HG03135 (cell line): Measurements from ENCODE around the gene ATG3.

Experiments
- ATAC-seq: cut with Tn5 transposase; IDR thresholded peaks from one replicate; pipeline ENCODE4 v1.9.1; 2021; ENCODE audit warnings: mild to moderate bottlenecking, moderate library complexity; ENCODE audit not compliant: unreplicated experiment

Gene ATG3

DNA sequence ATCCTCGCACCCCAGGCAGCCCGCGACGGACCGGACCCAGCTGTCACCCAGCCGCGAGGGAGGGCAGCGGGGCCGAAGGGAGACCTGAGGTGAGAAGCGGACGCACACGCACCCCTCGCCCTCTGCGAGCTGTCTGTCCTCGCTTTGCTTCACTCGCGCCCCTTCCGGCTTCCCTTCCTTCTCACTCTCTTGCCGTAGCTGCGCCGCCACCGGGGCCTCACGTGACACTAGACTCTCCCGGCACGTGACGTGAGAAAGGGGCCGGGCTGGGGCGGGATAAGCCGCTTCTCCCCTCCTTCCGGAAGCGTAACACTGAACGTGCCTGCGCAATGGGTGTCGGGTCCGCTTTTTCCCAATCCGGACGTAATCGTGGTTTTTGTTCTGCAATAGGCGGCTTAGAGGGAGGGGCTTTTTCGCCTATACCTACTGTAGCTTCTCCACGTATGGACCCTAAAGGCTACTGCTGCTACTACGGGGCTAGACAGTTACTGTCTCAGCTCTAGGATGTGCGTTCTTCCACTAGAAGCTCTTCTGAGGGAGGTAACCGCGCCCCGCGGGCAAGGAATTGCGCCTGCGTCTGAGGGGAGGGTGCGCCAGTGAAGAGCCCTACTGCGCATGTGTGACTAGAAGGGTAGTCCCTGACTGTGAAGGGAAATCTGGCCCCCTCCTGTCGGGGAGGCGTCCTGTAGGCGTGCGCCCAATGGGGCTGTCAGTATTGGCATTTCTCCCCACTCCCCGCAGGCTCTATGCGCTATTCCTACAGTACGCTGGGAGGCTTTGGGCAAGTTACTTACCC, at the start of gene ATG3, which contains the start of gene SLC35A5:
Gene ATG3 (minus strand): TSS at position 229 of the 796 bp plus-strand sequence. CDS start 434 bp downstream, outside the sequence.
Gene SLC35A5 (plus strand): TSS at position 312 of the 796 bp plus-strand sequence. CDS start 1,359 bp downstream, outside the sequence.
- ATAC-seq = peak; percentile 82

GRCh38 chr3:112610121-112610520, 48.4 kb upstream of the ATG3 start:
- ATAC-seq = no peak

GRCh38 chr3:112607863-112608262, 46.1 kb upstream of the ATG3 start:
- ATAC-seq = no peak

DNA sequence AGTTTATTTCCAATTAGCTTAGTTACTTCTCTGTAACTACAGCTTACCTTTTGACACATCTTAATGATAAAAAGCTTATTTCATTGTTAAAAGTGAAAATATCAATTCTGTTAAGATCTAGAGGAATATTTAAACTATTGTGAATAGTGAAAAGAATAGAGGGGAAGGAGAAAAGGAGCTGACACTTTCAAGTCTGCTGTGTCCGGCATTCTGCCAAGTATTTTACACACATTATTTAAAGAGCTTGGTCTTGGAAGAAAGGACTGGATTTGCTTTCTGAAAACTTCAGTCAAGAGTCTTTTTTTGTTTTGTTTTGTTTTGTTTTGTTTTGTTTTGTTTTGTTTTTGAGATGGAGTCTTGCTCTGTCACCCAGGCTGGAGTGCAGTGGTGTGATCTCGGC, 44.3 kb upstream of the ATG3 start:
- ATAC-seq = no peak

DNA sequence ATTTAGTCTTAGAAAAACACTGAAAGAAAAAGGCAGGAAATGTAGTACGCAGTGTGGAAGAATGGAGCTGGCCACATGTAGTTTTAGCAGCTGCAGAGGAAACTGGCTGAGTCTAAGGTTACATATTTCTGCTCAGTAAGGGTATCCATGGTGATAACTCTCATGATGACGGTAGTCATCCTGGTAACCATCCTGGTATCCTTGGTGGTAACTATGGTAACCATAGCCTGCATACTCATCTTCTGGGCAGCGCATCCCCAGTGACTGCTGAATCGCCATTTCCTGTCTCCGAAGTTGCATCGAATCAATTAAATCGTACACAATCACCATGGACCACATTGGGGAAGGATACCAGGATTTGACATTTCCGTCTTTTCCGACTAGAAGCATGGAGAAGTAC, 43.5 kb upstream of the ATG3 start:
- ATAC-seq = no peak

DNA sequence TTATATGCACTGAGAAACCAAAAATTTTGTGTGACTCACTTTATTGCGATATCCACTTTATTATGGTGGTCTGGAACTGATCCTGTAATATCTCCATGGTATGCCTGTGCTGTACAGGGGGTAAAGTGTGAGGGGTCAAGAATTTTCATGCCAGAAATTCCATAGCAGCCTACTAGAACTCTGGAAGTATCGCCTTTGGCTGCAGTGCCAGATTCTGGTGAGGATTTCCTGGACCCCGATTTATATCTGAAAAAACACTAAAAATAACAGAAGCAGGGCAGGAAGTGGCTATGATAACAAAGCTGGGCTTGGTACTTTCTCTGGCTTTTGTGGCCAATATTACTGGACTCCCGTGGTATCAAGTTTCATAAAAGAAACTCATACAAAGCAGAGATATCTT, 42.8 kb upstream of the ATG3 start:
- no peak for ATAC-seq

DNA sequence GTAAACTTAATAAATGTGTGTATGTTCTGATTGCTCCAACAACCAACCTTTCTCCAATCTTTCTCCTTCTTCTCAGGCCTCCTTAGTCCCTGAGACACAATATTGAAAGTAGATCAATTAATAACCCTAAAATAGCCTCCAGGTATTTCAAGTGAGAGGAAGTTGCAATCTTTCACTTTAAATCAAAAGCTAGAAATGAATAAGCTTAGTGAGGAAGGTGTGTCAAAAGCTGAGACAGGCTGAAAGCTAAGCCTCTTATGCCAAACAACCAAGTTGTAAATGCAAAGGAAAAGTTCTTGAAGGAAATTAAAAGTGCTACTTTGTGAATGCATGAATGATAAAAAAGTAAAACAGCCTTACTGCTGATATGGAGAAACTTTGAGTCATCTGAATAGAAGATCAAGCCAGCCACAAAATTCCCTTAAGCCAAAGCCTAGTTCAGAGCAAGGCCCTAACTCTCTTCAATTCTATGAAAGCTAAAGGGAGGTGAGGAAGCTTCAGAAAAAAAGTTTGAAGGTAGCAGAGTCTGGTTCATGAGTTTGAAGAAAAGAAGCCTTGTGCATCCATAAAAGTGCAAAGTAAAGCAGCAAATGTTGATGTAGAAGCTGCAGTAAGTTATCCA, 40.6 kb upstream of the ATG3 start:
- peak; percentile 68 for ATAC-seq

DNA sequence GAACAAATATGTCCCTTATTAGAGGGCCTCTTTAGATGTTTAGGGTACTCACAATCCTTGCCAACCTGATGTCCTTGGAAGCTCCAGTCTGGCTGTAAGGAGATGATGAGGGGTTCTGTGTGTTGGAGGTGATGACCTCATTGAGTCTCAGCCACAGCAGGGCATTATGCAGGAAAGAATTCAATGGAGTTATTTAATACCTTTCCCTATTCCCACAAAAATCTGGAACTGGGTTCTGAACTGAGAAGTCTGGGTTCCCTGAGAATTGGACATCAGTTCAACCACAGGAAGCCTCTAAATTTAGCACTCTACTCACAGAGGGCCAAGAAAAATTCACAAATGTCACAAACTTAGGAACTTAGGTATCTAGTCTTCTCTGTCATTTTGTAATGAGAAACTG, 37.0 kb upstream of the ATG3 start:
- ATAC-seq = no peak

DNA sequence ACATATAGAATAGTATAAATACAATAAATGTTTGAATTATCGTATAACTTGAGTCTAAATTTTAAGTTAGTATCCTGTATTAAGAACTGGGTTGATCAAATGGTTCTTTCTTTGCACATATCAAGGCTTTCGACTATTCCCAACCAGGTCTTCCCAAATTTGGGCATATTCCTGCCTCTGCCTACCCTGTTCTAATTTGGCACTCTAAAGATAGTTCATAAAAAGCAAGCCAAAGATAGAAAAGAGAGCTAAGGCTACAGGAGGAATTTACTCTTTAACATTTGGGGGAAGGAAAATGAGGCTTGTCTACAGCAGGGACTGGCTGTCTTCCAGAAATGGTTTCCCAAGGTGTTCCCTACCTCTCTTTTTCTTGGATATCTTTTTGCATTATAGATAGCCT, 36.2 kb upstream of the ATG3 start:
- ATAC-seq = no peak

DNA sequence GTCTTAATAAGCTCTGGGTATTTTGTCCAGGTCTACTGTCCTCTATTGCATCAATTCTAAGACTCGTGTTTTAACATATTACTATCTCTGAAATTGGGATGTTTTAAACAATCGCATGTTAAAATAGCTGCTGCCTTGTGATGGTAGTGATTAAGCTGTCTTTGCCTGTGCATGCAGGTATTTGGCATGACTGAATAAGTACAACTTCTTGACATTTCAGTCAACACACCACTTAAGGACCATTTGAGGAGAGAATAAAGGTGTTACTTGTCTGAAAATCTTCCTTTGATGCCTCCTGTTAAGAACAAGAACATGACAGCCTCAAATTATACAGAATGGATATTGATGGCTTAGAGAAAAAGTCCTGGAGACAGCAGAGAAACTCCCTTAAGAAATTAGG, 33.1 kb upstream of the ATG3 start:
- no peak for ATAC-seq

DNA sequence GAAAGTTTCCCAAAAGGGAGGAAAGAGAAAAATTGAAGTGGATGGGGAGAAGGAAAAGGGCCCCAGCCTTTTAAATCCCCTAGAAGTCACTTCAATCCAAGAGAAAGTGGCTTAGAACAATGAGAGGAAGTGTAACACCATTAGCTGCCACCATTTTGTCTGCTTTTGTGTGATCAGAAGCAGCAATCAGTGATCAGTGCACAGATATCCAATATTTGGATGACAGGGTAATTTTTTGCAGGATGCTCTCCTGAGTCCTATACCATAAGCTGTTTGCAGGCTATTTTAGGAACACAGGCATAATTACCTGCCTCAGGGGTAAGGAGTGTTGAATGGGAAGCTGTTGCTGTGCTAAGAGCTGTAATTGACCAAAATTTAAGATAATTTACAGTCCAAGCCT, 31.5 kb upstream of the ATG3 start:
- ATAC-seq = no peak

- no peak for ATAC-seq
Observed at GRCh38 chr3:112587336-112587735, 25.6 kb upstream of the ATG3 start.

DNA sequence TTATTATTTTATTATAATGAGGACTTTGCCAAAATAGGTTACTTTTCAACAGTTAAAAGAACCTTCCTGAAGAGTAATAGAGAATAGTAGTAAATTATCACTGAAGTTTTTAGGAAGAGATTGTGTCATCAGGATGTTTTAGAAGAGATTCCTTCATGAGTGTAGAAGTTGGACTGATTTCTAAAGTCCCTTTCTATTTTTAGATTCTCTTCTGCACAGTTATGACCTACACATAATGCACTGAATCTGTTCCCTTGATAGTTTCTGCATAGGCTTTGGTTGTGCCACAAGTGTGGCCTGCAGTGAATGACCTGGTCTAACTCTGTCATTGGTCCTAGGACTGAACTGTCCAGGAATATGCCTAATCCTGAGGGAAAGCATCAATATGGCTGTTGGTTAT, 24.0 kb upstream of the ATG3 start:
- ATAC-seq = no peak

DNA sequence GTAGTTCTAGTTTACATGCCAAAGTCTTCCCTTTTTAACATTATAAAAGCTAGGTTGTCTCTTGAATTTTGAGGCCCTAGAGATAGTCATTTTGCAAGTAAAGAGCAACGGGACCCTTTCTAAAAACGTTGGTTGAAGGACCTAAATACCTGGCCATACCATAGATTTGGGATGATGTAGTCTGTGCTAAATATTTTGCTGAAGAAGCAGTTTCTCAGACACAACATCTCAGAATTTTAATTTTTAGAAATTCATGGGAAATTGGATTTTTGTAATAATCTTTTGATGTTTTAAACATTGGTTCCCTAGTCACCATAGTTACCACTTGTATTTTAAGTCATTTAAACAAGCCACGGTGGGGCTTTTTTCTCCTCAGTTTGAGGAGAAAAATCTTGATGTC, 21.3 kb upstream of the ATG3 start:
- ATAC-seq = no peak

DNA sequence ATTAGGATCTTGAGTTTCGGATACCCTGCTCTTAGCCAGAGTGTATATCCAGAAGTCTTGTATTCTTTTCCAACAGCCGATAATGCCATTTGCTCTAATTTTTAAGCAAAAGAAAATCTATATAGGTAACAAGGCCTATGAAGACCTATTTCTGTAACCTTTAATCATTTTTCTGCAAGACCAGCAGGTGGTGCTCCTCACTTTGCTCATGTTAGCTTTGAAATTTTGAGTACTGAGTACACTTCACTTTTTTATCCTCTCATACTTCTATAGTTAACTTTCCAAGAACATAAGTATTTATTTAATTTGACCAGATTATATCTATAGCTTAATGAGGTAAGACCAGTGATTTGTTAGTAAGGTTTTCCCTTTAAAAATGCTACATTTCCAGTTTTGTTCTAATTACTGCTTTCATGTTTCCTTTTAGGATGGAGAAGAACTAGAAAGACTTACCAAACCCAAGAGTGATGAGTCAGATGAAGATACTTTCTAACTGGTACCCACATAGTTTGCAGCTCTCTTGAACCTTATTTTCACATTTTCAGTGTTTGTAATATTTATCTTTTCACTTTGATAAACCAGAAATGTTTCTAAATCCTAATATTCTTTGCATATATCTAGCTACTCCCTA, 20.6 kb upstream of the ATG3 start:
- no peak for ATAC-seq

DNA sequence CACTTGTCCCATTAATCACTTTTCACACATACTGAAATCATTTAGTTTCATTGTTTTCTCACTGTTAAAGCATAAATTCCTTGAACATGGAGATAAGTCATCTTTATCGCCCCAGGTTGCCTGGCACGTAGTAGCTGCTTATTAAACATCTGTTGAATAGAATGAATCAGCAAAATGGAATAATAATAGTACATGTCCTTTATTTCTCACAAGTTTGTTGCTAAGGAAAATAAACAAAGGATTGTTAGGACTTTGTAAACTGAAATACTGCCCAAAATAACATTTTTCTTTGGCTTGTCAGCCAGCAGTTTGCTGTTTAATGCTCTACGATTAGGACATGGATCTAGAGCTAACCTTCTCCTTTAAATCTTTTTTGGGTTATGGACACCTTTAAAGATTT, 17.9 kb upstream of the ATG3 start:
- ATAC-seq = no peak

GRCh38 chr3:112579232-112579631, 17.5 kb upstream of the ATG3 start:
- ATAC-seq = no peak

DNA sequence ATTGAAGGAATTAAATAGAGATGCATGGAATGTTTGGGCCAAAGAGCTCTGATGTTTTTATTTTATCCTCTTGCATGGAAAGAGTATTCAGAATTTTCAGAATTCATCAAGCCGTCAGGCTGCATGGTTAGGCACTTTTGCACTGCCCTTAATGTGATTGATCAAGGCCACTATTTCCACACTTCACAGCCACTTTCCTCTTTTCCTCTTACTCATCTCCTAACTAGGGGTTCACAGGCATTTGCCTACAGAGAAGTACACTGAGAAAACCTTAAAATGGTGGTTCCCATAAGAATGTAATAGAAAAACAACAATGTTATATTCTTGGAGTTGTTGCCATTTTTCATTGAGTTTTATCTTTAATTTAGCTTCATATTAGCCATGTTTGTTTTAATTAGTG, 10.9 kb upstream of the ATG3 start:
- no peak for ATAC-seq

DNA sequence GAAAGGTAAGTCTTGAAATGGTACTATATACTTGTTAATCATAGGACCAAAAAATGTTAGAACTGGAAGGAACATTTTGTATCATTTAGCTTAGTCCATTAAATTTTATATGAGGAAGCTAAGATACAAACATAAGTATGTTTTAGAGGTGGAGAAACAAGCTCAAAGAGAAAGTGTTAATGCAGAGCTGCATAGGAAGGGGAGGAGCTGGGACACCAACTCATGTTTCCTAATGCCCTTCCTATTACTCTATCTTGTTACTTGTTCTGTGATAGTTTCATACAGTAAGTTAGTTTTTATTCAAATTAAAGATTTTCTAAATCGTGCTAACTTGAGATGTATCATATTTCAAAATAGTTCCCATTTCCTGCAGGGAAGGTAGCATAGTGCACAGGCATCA, 7.5 kb upstream of the ATG3 start:
- ATAC-seq = no peak

- ATAC-seq = no peak
Observed at GRCh38 chr3:112568642-112569041, 6.9 kb upstream of the ATG3 start.

DNA sequence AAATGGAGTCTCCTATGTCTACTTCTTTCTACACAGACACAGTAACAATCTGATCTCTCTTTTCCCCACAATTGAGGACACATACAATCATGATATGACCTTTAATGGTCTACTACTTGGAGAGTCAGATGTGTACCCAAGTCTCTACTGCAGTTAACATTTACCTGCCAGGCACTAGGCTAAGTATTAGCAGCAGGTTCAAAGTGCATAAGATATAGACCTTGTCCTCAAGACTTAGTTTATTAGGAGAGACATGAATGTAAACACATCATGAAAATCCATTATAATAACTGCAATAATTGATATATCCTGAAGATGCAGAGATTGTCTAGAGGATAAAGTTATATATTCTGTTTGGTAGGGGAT, 3.2 kb upstream of the ATG3 start:
- no peak for ATAC-seq
